Skeletal muscle satellite cell (primary cell): Measurements from ENCODE around the gene HOXA9.

ENCODE experiments used
- H3K27me3 ChIP-seq: 2 replicates; pipeline ENCODE4 v1.7.0; 2013; ENCODE audit warnings: low read length; ENCODE audit not compliant: control insufficient read depth, insufficient read depth
- H3K36me3 ChIP-seq: 2 replicates; pipeline ENCODE4 v1.7.0; 2013; ENCODE audit warnings: mild to moderate bottlenecking, control low read depth, low read length; ENCODE audit not compliant: insufficient read depth
- H3K4me1 ChIP-seq: 2 replicates; pipeline ENCODE4 v1.7.0; 2013; ENCODE audit warnings: low read length; ENCODE audit not compliant: control insufficient read depth, insufficient read depth
- H3K4me2 ChIP-seq: 2 replicates; pipeline ENCODE4 v1.7.0; 2013; ENCODE audit warnings: mild to moderate bottlenecking, low read length
- H3K4me3 ChIP-seq: 2 replicates; pipeline ENCODE4 v1.7.0; 2013; ENCODE audit warnings: low read length
- H3K9ac ChIP-seq: 2 replicates; pipeline ENCODE4 v1.7.0; 2013; ENCODE audit warnings: mild to moderate bottlenecking, low read depth, low read length, moderate library complexity
- H3K9me3 ChIP-seq: replicated peaks from 2 replicates; pipeline ENCODE4 v1.7.0; 2013; ENCODE audit warnings: mild to moderate bottlenecking, control low read depth, low read length

Gene HOXA9

DNA sequence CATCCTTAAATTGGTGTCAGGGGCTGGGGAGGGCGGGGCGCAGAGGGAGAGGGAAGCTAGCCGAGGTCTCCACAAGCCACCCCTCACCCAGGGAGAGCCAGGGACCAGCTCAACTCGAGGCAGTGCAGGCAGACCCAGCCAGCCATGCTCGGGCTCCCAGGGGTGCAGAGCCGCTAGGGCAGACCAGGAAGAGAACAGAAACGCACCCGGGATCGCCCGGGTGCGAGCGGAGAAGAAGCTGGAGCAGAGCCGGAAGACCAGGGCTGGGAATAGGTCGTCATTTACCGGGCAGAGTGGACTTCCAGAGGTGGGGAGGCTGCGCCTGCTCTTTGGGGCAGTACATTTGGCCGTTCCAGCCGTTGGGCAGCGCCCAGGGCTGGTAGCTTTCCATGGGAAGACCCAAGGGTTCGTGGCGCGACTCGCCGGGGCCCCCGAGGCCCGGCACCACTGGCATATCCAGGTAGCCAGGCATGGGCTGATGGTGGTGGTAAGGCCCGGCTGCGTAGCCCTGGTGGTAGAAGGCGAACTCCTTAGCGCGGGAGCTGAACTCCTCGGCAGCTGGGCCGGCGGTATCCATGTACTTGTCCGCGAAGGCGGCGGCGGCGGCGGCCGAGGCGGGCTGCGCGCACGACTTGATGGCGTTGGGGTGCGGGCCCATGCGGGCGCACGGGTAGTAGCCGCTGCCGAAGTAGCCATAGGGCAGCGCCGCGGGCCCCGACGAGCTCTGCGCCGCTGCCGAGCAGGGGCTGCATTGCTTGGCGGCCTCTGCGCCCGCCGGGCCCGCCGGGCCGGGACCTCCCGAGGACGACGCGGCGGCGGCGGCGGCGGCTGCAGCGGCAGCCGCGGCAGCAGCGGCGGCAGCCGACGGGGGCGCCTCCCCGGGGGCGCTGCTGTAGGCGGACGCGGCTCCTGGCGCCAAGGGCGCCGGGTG, 33.8 kb upstream of the HOXA9 start:
- peak overlapping the region; percentile 55 for H3K9ac ChIP-seq
- peak overlapping the region; percentile 77 for H3K4me3 ChIP-seq
- peak overlapping the region; percentile 89 for H3K4me2 ChIP-seq
- H3K36me3 ChIP-seq: no peaks in the 10 kb centered on the region
- H3K4me1 ChIP-seq: peaks cover 12% of the 10 kb centered on the region
- H3K9me3 ChIP-seq: no peaks in the 10 kb centered on the region
- H3K27me3 ChIP-seq: peaks cover 28% of the 10 kb centered on the region

DNA sequence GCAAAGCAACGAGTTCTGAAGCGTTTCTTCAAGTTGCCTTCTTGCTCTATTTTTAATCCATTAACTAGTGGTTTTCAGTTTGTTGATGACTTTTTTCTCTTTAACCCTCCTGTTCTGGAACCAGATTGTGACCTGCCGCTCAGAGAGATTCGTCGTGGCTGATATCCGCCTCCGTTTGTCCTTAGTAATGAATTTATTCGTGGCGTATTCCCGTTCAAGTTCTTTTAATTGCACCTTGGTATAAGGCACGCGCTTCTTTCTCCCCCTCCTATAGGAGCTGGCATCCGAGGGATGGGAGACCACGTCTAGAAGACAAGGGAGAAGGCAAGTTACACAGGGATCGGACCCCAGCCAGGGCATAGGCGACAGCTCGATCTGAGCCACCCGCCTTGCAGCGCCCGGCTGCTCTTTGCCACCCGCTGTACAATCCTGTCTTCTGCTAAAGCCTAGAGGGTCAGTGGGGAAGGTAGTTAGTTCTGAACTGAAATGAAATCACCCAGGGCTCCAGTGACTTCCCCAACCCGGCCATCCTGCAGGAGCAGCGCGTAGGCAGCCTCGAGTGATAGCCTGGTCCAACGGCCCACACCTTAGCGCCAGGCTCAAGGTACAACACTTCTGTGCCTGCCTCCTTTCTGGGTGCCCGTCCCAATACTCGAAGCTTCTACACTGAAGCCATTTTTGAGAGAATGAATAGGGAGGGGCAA, 33.0 kb upstream of the HOXA9 start:
- peak overlapping the region; percentile 89 for H3K4me2 ChIP-seq
- H3K27me3 ChIP-seq: peaks cover 21% of the 10 kb centered on the region
- H3K36me3 ChIP-seq: no peaks in the 10 kb centered on the region
- no peak overlapping the region for H3K9ac ChIP-seq
- peaks cover 19% of the 10 kb centered on the region for H3K4me1 ChIP-seq
- no peaks in the 10 kb centered on the region for H3K9me3 ChIP-seq
- peak overlapping the region; percentile 77 for H3K4me3 ChIP-seq

DNA sequence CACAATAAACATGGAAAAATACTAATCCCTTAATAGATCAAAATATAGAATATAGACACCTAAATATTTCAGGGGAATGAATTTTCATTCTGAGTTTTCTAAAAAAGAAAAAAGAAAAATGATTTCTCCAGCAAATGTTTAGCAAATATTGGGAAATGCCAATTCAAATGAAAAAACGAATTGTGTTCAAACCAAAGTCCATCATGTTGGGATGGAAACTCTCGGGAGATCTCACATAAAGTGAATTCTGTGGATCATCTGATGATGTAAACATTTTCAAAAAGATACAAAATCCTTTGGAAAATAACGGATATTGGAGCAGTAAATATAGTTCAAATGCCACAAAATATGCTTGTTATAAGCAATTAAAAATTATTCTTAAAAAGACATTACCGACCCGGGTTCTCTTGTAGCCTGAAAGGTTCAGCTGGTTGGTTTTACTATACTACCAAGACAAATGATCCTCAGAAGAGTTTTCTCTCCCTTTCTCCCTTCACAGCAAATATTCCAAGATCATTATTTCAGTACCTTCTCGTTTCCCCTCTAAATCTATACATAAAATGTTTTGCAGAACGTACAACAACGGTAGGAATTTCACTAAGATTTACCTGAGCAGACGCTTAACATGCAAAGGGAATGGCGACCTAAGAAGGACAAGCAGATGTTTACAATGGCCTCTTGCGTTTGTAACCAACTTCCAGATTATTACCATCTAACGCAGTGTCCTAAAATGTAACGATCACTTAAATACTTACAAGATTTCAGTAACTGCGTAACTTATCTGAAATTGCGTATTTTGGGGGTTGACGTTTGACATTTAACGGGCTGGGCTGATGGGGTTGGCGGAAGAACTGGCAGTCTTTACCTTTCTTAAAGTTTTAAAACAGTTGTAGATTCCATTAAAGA, 32.1 kb upstream of the HOXA9 start:
- Histone ChIP-seq H3K9me3 (no peaks in the 10 kb centered on the region), H3K36me3 (no peaks in the 10 kb centered on the region), H3K27me3 (peaks cover 16% of the 10 kb centered on the region), H3K9ac (no peak overlapping the region), H3K4me2 (no peak overlapping the region), H3K4me1 (peaks cover 28% of the 10 kb centered on the region), H3K4me3 (no peak overlapping the region)

DNA sequence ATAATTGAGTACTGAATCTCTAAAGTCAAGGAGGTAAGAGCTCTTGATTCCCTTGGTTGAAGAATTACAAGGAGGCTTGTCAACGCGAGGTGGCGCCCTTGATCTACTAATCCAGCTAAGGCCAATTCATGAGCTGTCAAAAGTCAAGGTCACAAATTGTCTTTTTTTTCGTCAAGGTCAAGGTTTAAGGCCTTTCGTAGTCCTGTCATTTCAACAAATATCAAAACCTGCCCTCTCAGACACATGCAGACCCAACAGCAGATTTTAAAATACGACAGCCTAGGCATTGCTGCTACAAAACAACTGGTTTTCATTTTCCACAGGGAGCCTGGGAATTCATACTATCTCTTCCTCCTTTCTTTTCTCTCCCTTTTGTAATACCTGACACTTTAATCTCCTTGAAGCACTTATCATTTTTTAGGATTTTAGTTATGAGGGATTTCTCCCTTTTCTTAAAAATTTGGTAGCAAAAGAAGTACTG, 31.0 kb upstream of the HOXA9 start:
- Histone ChIP-seq H3K27me3 (peaks cover 8% of the 10 kb centered on the region), H3K9ac (no peak overlapping the region), H3K4me2 (peak overlapping the region; percentile 25), H3K9me3 (no peaks in the 10 kb centered on the region), H3K4me3 (no peak overlapping the region), H3K4me1 (peaks cover 38% of the 10 kb centered on the region), H3K36me3 (no peaks in the 10 kb centered on the region)

DNA sequence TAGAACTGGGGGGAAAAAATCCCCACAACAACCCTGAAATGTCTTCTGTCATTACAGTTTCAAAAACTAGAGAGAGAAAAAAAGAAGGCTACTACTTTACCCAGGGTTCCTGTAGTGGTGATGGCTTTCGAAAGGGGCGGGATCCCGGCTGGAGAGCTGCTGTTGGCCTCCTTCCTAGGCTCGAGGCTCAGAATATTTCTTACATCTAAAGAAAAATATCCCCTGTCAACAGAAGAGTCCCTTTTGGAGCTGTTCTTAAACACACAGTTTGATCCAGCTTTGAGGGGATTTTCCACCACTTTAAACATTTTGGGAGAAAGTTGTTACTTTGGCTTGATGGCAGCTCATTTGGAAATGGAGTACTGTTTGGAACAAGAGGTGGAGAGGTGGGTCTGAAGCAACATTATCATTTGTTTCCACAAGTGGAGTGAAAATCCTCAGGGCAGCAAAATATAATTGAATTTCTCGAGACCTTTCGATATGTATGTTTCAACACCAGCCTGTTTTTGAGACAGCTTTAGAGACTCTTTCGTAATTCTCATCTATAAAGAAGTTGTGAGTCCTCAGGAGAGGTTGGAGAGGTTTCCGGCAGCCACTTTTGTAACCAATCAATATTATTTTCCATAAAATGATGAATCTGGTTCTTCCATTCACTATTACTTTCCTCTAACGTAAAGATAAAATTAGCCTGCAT, 29.5 kb upstream of the HOXA9 start:
- no peaks in the 10 kb centered on the region for H3K36me3 ChIP-seq
- peaks cover 8% of the 10 kb centered on the region for H3K27me3 ChIP-seq
- peaks cover 42% of the 10 kb centered on the region for H3K4me1 ChIP-seq
- no peaks in the 10 kb centered on the region for H3K9me3 ChIP-seq
- H3K4me2 ChIP-seq: no peak overlapping the region
- H3K9ac ChIP-seq: no peak overlapping the region
- H3K4me3 ChIP-seq: no peak overlapping the region

DNA sequence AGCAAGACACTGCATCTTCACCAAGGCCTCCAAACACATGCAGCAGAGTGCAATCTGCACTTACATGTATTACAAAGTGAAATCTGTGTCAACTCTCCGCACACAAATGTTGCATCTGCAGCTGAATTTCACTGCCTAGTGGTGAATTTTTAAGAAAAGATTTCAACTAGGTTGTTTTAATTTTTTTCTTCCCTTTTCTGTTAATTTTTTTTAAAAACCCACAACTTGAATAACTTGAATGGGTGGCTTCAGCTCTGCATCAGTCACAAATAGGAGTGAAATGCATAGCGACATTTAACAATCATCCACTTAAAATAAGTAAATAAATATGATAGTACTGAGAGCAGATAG, 28.6 kb upstream of the HOXA9 start:
- Histone ChIP-seq H3K9ac (peak overlapping the region; percentile 88), H3K4me1 (peaks cover 50% of the 10 kb centered on the region)

DNA sequence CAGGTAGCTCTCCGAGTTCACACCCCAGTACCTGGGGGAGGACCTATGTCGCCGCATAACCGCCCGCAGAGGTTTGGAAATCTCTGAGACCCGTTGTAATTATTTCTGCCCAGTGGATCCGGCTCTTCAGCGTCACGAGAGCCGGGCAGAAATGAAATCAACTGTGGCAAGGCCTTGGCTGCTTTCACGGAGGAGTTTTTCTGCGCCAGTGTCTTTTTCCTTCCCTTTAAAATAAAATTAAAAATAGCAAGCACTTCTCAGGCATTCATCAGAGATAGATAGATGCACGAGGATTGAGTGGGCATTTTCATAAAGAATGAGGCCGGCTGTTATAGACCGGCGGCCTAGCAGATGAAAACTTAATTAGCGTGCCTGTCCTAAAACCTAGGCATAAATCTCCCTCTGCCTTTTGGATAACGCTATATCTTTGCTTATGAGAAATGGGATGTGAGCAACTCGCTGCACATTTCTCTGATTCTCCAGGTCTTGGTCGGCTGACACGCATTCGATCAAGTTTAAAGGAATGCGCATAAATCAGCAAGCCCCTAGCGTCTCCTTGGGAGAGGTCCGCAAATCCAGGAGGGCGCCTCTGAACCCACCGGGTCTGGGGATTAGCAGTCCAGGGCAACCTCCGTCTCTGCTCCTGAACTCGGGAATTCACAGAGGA, 28.1 kb upstream of the HOXA9 start:
- Histone ChIP-seq H3K36me3 (no peaks in the 10 kb centered on the region), H3K4me2 (peak overlapping the region; percentile 98), H3K9ac (peak overlapping the region; percentile 88), H3K4me3 (peak overlapping the region; percentile 73), H3K4me1 (peaks cover 55% of the 10 kb centered on the region), H3K9me3 (no peaks in the 10 kb centered on the region), H3K27me3 (peaks cover 8% of the 10 kb centered on the region)

More for the DNA sequence above, 28.6 kb upstream of the HOXA9 start:
- Histone ChIP-seq H3K9me3 (no peaks in the 10 kb centered on the region), H3K27me3 (peaks cover 8% of the 10 kb centered on the region), H3K4me2 (peak overlapping the region; percentile 98), H3K36me3 (no peaks in the 10 kb centered on the region), H3K4me3 (no peak overlapping the region)

DNA sequence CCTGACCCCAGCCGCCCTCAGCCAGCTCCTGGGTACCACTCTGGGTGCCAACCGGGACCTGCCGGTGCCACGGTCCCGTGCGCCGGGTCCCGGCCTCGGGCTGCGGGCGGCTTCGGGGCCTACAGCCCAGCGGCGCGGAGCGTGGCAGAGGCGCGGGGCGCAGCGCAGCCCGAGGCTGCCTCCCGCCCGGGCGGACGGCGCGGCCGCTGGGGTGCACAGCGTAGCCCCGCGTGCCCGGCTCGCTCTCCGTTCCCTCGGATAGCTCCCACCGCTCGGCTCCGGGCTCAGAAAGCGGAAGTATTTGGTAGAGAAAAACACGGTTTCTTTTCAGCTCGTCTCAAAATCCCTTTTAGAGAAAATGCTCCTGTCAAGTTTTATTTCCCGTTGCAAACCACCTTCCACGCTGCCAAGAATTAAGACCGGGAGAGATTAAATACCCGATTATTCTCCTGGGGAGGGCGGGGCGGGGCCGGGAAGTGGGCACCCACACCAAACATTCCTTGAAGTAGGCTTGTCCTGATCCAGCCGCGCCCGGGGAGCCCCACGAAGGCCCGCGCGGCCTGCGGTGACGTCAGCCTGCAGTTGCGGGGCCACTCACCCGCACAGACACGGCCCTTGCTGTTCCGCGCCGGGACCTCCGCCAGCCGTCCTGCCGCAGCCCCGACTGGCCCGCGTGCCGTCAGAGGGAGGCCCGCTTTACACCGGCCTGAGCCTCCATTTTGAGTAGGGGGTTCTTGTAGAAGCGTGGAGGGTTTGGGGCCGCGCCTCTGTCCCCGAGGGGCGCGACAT, 27.4 kb upstream of the HOXA9 start:
- H3K4me1 ChIP-seq: peaks cover 62% of the 10 kb centered on the region
- H3K9me3 ChIP-seq: no peaks in the 10 kb centered on the region
- H3K36me3 ChIP-seq: no peaks in the 10 kb centered on the region
- peak overlapping the region; percentile 73 for H3K4me3 ChIP-seq
- H3K4me2 ChIP-seq: peak overlapping the region; percentile 98
- H3K27me3 ChIP-seq: peaks cover 2% of the 10 kb centered on the region
- peak overlapping the region; percentile 88 for H3K9ac ChIP-seq

DNA sequence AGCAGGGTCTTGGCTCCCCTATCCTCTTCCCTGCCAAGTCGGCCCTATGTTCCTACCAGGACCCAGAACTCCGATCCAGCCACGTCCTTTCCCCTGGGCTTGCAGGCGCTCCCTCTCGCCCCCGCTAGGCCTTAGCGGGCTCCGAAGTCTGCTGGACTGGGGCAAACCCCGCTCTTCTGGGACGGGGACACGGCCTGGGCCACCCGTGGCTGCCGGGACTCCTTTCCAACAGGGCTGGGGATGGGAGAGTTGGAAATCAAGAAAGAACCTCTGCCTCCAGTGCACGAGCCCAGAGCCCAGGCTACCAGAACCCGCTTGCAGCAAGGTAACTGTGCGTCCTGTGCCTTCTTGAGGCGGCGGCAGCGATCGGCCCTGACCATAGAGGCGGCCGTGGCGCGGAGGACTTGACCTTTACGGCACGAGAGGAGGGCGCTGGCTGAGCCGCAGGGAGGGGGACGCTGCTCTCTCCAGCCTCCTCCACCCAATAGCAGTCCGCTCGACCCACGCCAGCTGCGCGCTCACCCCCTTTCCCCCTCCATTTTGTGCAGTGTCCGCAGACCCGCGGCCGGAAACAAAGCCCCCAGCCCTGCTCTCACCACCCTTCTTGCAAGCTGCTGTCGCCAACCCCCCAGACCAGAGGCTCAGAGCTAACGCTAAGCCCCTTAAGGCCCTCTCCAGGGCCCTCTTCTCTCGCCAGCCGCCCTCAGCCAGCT, 26.7 kb upstream of the HOXA9 start:
- peaks cover 69% of the 10 kb centered on the region for H3K4me1 ChIP-seq
- H3K36me3 ChIP-seq: no peaks in the 10 kb centered on the region
- H3K27me3 ChIP-seq: no peaks in the 10 kb centered on the region
- peak overlapping the region; percentile 88 for H3K9ac ChIP-seq
- peak overlapping the region; percentile 73 for H3K4me3 ChIP-seq
- H3K4me2 ChIP-seq: peak overlapping the region; percentile 98
- H3K9me3 ChIP-seq: no peaks in the 10 kb centered on the region
